PC-9 (cell line): ENCODE measurements around the gene PORCN. TPM values are rescaled to one million over a fixed set of nuclear protein-coding genes. Genes with fewer than 3 reads are reported as not detected.

Source experiments
- BruUV-seq: library from RNA; stranded (reverse); fragments of 400-500 nt; replicated peaks from 2 replicates; lab custom pipeline; 2021; lab: Mats Ljungman, UMichigan
- CTCF ChIA-PET: fragments of 300-600 bp; sonication (Branson Sonifier 250); formaldehyde crosslinking; loops from one replicate; lab custom pipeline; 2022; ENCODE audit warnings: antibody characterized with exemption; lab: Charles Lee
- POLR2A ChIA-PET: fragments of 300-600 bp; sonication (Branson Sonifier 250); formaldehyde crosslinking; loops from one replicate; lab custom pipeline; 2022; ENCODE audit warnings: antibody characterized with exemption; ENCODE audit not compliant: unreplicated experiment; lab: Charles Lee
- DNase-seq, 2 experiments: peaks; one replicate each; pipeline versions ENCODE4 v3.0.0 to v3.0.0-alpha.2; 2015 to 2022; ENCODE audit warnings: mixed read lengths in 1 of 2
- H2AFZ ChIP-seq: fragments of 200-600 bp; sonication (generic); 2 replicates; pipeline ENCODE4 v1.8.1; 2017; ENCODE audit warnings: antibody characterized with exemption
- H3F3A ChIP-seq: fragments of 200-600 bp; sonication (generic); 2 replicates; pipeline ENCODE4 v1.8.1; 2017; ENCODE audit warnings: antibody characterized with exemption, mild to moderate bottlenecking, low read depth; ENCODE audit not compliant: insufficient read depth
- H3K27ac ChIP-seq: fragments of 200-600 bp; sonication (generic); 2 replicates; pipeline ENCODE4 v1.6.1; 2016; ENCODE audit warnings: mixed run types
- H3K27me3 ChIP-seq: fragments of 200-600 bp; sonication (generic); 2 replicates; pipeline ENCODE4 v1.6.1; 2016; ENCODE audit warnings: low read depth, mixed run types; ENCODE audit not compliant: insufficient read depth
- H3K36me3 ChIP-seq: fragments of 200-600 bp; sonication (generic); 2 replicates; pipeline ENCODE4 v1.6.1; 2016; ENCODE audit warnings: low read depth, mixed run types
- H3K4me1 ChIP-seq: fragments of 200-600 bp; sonication (generic); replicated peaks from 2 replicates; pipeline ENCODE4 v1.6.1; 2016; ENCODE audit warnings: mixed run types; ENCODE audit not compliant: insufficient read depth
- H3K4me2 ChIP-seq: fragments of 200-600 bp; sonication (generic); 2 replicates; pipeline ENCODE4 v1.6.1; 2017; ENCODE audit warnings: mixed run types
- H3K4me3 ChIP-seq: fragments of 200-600 bp; sonication (generic); 2 replicates; pipeline ENCODE4 v1.6.1; 2016; ENCODE audit warnings: mixed run types
- H3K79me2 ChIP-seq: fragments of 200-600 bp; sonication (generic); 2 replicates; pipeline ENCODE4 v1.6.1; 2017; ENCODE audit warnings: low read depth, mixed run types
- H3K9me2 ChIP-seq: fragments of 200-600 bp; sonication (generic); 2 replicates; pipeline ENCODE4 v1.8.1; 2017; ENCODE audit warnings: mild to moderate bottlenecking; ENCODE audit not compliant: insufficient read depth
- H3K9me3 ChIP-seq: fragments of 200-600 bp; sonication (generic); 2 replicates; pipeline ENCODE4 v1.8.1; 2016; ENCODE audit warnings: low read depth; ENCODE audit not compliant: insufficient read depth
- H4K20me1 ChIP-seq: fragments of 200-600 bp; sonication (generic); 2 replicates; pipeline ENCODE4 v1.8.1; 2017; ENCODE audit not compliant: insufficient read depth
- EZH2 ChIP-seq: fragments of 200-600 bp; sonication (generic); IDR thresholded peaks from 2 replicates; pipeline ENCODE4 v1.8.0; 2017; ENCODE audit warnings: antibody characterized with exemption, low read depth
- intact Hi-C: fragments of 100-400 bp; cut with micrococcal nuclease; formaldehyde crosslinking; loops from one replicate; pipeline ENCODE4 v1.10.0; 2022; ENCODE audit not compliant: unreplicated experiment
- total RNA-seq: library from RNA; stranded (reverse); gene quantifications from 2 replicates; pipeline ENCODE4 v1.2.3, GENCODE V29; 2021
- TF ChIP-seq, protein P1 (sequence below): fragments of 200-600 bp; sonication (generic); conservative IDR thresholded peaks from 2 replicates; pipeline ENCODE4 v1.6.1; 2017; ENCODE audit warnings: mixed run types, antibody characterized with exemption, mild to moderate bottlenecking, moderate library complexity

The PORCN gene
- total RNA-seq, 1 experiment from 2014 or later: 11.9 TPM

DNA sequence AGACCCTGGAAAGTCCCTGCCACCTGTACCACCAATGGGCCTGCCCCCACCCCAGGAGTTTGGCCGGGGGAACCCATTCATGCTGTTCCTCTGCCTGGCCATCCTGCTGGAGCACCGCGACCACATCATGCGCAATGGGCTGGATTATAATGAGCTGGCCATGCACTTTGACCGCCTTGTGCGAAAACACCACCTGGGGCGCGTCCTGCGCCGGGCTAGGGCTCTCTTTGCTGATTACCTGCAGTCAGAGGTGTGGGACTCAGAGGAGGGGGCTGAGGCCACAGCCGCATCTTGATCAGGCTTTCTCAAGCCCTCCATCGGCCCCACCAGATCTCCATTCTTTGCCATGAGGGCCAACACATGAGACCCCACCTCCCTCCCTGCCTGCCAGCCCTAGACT is 51.9 kb downstream of the PORCN start:
- H2AFZ ChIP-seq: no peak overlapping the region
- H3K36me3 ChIP-seq: no peaks in the 10 kb centered on the region
- H3K27ac ChIP-seq: no peak overlapping the region
- no peaks in the 10 kb centered on the region for H3F3A ChIP-seq
- no TSS peak for BruUV-seq
- no peaks in the 10 kb centered on the region for H3K27me3 ChIP-seq
- H3K4me1 ChIP-seq: no peaks in the 10 kb centered on the region
- intact Hi-C loops: no loop called here
- DNase-seq: no peak
- H3K9me2 ChIP-seq: no peaks in the 10 kb centered on the region
- no peak for TF ChIP-seq EZH2
- TF ChIP-seq, protein P1, sequence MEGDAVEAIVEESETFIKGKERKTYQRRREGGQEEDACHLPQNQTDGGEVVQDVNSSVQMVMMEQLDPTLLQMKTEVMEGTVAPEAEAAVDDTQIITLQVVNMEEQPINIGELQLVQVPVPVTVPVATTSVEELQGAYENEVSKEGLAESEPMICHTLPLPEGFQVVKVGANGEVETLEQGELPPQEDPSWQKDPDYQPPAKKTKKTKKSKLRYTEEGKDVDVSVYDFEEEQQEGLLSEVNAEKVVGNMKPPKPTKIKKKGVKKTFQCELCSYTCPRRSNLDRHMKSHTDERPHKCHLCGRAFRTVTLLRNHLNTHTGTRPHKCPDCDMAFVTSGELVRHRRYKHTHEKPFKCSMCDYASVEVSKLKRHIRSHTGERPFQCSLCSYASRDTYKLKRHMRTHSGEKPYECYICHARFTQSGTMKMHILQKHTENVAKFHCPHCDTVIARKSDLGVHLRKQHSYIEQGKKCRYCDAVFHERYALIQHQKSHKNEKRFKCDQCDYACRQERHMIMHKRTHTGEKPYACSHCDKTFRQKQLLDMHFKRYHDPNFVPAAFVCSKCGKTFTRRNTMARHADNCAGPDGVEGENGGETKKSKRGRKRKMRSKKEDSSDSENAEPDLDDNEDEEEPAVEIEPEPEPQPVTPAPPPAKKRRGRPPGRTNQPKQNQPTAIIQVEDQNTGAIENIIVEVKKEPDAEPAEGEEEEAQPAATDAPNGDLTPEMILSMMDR: no peak
- no peaks in the 10 kb centered on the region for H3K79me2 ChIP-seq
- ChIA-PET CTCF (no interaction called here), POLR2A (no interaction called here)
- H4K20me1 ChIP-seq: no peaks in the 10 kb centered on the region
- H3K9me3 ChIP-seq: no peaks in the 10 kb centered on the region
- H3K4me2 ChIP-seq: no peak overlapping the region
- H3K4me3 ChIP-seq: no peak overlapping the region

DNA sequence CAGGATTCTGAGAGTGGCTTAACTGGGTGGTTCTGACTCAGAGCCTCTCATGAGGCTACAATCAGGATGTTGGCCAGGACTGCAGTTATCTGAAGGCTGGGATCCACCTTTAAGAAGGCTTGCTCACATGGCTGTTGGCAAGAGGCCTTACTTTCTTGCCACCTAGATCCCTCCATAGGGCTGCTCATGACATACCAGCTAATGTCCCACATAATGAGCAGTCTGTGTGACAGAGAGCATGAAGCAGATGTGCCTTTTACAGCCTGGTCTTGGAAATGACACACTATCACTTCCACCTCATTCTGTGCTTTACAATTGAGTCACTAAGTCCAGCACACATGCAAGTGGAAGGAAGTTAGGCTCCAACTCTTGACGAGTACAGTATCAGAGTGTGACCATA is 61.2 kb downstream of the PORCN start:
- Histone ChIP-seq H3K9me3 (no peaks in the 10 kb centered on the region), H4K20me1 (no peaks in the 10 kb centered on the region), H3K27ac (no peak overlapping the region), H3K4me3 (no peak overlapping the region), H3K4me2 (no peak overlapping the region), H3F3A (no peaks in the 10 kb centered on the region), H3K4me1 (no peaks in the 10 kb centered on the region), H2AFZ (no peak overlapping the region), H3K36me3 (no peaks in the 10 kb centered on the region), H3K27me3 (no peaks in the 10 kb centered on the region), H3K79me2 (peaks cover 1% of the 10 kb centered on the region), H3K9me2 (no peaks in the 10 kb centered on the region)
- intact Hi-C loops: no loop called here
- POLR2A ChIA-PET: no interaction called here
- no peak for TF ChIP-seq EZH2
- TF ChIP-seq, protein P1: no peak
- no peak for DNase-seq
- no TSS peak for BruUV-seq
- CTCF ChIA-PET: no interaction called here

Other genes starting within 250 kb of the PORCN start
- gene SSX3, start 152.3 kb upstream of the PORCN start, total RNA-seq: not detected in 2 replicates
- gene SSX4, start 125.5 kb upstream of the PORCN start, total RNA-seq: not detected in 2 replicates
- not detected in 2 replicates for gene SSX4B, start 97.0 kb upstream of the PORCN start, total RNA-seq
- gene SLC38A5, start 38.7 kb upstream of the PORCN start, total RNA-seq: 0.46 and 1.5 TPM in 2 replicates
- gene FTSJ1, start 32.8 kb upstream of the PORCN start, total RNA-seq: 35.7 and 44.0 TPM in 2 replicates
- 88.1 and 113 TPM in 2 replicates for gene EBP, start 12.8 kb downstream of the PORCN start, total RNA-seq
- 7.4 and 9.0 TPM in 2 replicates for gene TBC1D25, start 30.7 kb downstream of the PORCN start, total RNA-seq
- 120 and 134 TPM in 2 replicates for gene RBM3, start 65.5 kb downstream of the PORCN start, total RNA-seq
- gene WDR13, start 88.5 kb downstream of the PORCN start, total RNA-seq: 28.6 and 43.9 TPM in 2 replicates
- 0.22 TPM in 1 of 2 replicates, not detected in the other for gene WAS, start 174.8 kb downstream of the PORCN start, total RNA-seq
- 10.5 and 11.7 TPM in 2 replicates for gene SUV39H1, start 187.7 kb downstream of the PORCN start, total RNA-seq